Nephron progenitor cell (in vitro differentiated cells): ENCODE measurements around the gene PPDPF.

Experiments used
- DNase-seq: peaks from one replicate; pipeline ENCODE4 v3.0.0; 2021
- H3K27ac Mint-ChIP-seq: 2 replicates; pipeline ENCODE4 v1.8.0; 2021; ENCODE audit warnings: mild to moderate bottlenecking, moderate library complexity, mixed read lengths
- H3K27me3 Mint-ChIP-seq: 2 replicates; pipeline ENCODE4 v1.8.0; 2021; ENCODE audit warnings: mild to moderate bottlenecking, low read depth, mixed read lengths; ENCODE audit not compliant: poor library complexity
- H3K36me3 Mint-ChIP-seq: 2 replicates; pipeline ENCODE4 v1.8.0; 2021; ENCODE audit warnings: low read depth, mixed read lengths
- H3K4me1 Mint-ChIP-seq: 2 replicates; pipeline ENCODE4 v1.8.0; 2021; ENCODE audit warnings: mixed read lengths
- H3K4me3 Mint-ChIP-seq: 2 replicates; pipeline ENCODE4 v1.8.0; 2021; ENCODE audit warnings: mild to moderate bottlenecking, moderate library complexity, mixed read lengths
- H3K9me3 Mint-ChIP-seq: 2 replicates; pipeline ENCODE4 v1.8.0; 2021; ENCODE audit warnings: mild to moderate bottlenecking, moderate library complexity, mixed read lengths
- CTCF ChIP-seq: fragments of 200-600 bp; sonication (generic); IDR thresholded peaks from 2 replicates; pipeline ENCODE4 v1.5.0; 2021; ENCODE audit warnings: antibody characterized with exemption

Gene PPDPF

DNA sequence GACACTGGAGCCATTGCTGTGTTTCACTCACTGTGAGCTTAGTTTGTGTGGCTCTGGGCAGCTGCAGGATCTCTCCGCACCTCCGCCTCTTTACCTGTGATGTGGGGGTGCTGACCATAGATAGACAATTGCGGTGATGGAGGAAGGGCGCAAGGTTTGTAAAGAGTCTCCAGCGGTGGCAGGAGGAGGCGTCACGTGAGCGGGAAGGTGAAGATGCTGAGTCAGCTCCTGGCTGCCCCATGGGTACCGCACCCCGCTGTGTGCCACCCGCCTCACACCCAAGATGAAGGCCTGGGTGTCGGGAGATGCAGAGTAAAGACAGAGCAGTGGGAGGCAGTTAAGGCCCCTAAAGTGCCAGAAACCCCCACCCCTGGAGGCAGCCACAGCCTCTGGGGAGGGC lies 39.1 kb upstream of the PPDPF start:
- H3K4me1 Mint-ChIP-seq: peaks cover 9% of the 10 kb centered on the region
- peaks cover 56% of the 10 kb centered on the region for H3K27me3 Mint-ChIP-seq
- H3K9me3 Mint-ChIP-seq: peaks cover 4% of the 10 kb centered on the region

DNA sequence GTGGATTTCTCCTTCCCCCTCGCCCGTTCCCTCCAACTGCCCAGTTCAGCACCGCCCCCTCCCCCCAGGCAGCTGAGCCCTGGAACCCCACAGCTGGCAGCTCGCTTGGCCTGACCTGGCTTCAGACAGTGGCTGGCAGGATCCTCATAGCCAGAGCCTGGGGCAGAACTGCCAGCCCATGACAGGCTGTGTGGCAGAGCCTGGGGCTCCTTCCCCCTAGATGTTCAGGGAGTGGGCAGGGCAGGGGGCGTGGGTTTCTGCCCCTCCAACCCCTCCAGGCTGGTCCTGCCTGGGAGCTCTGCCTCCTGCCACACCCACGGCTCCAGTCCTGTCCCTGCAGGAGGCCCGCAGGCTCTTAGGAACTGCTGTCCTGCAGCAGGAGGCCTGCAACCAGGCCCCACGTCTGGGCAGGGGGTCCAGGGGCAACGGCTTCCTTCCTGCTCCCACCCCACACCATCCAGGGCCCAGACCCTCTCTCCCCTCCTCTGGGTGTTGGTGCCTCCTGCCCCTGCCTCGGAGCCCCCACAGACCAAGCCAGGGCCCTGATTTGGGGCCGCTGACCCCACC lies 38.5 kb upstream of the PPDPF start:
- DNase-seq: no peak
- Mint-ChIP-seq H3K4me1 (peaks cover 9% of the 10 kb centered on the region), H3K9me3 (peaks cover 4% of the 10 kb centered on the region), H3K27ac (no peak overlapping the region), H3K27me3 (peaks cover 56% of the 10 kb centered on the region), H3K4me3 (no peak overlapping the region), H3K36me3 (no peaks in the 10 kb centered on the region)
- TF ChIP-seq CTCF: no peak

More for the DNA sequence above, 39.1 kb upstream of the PPDPF start:
- no peaks in the 10 kb centered on the region for H3K36me3 Mint-ChIP-seq
- no peak for TF ChIP-seq CTCF
- no peak overlapping the region for H3K27ac Mint-ChIP-seq
- DNase-seq: no peak
- H3K4me3 Mint-ChIP-seq: no peak overlapping the region

- no peak for DNase-seq
- H3K36me3 Mint-ChIP-seq: no peaks in the 10 kb centered on the region
- TF ChIP-seq CTCF: no peak
Observed at GRCh38 chr20:63483834-63484233, 36.7 kb upstream of the PPDPF start.

DNA sequence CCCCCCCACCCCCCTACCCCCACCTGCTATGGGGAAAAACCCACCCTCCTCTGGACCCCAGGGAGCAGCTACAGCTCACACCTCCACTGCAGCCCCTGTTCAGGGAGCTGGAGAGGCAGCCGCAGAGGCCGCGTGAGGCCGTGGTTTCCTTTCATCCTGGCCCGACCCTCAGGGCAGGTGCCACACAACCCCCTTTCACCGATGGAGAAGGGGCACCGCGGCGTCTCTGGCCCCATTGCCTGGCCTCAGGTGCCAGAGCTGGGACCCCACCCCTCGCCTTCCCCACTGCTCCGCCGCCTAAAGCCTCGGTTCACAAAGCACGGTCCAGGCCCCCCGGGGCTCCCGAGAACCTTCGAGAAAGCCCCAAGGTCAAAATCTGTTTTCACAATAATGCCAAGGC lies 36.3 kb upstream of the PPDPF start:
- no peak for DNase-seq
- Mint-ChIP-seq H3K36me3 (no peaks in the 10 kb centered on the region), H3K27me3 (peaks cover 56% of the 10 kb centered on the region), H3K4me1 (peaks cover 9% of the 10 kb centered on the region), H3K27ac (no peak overlapping the region), H3K4me3 (no peak overlapping the region), H3K9me3 (peaks cover 4% of the 10 kb centered on the region)
- no peak for TF ChIP-seq CTCF

More at GRCh38 chr20:63483834-63484233, 36.7 kb upstream of the PPDPF start:
- Mint-ChIP-seq H3K4me1 (peaks cover 9% of the 10 kb centered on the region), H3K27ac (no peak overlapping the region), H3K9me3 (peaks cover 4% of the 10 kb centered on the region), H3K27me3 (peaks cover 54% of the 10 kb centered on the region), H3K4me3 (no peak overlapping the region)

- H3K4me1 Mint-ChIP-seq: peaks cover 9% of the 10 kb centered on the region
- no peaks in the 10 kb centered on the region for H3K36me3 Mint-ChIP-seq
- H3K27ac Mint-ChIP-seq: no peak overlapping the region
- no peak for DNase-seq
- TF ChIP-seq CTCF: no peak
- peaks cover 57% of the 10 kb centered on the region for H3K27me3 Mint-ChIP-seq
- H3K9me3 Mint-ChIP-seq: peaks cover 4% of the 10 kb centered on the region
- H3K4me3 Mint-ChIP-seq: no peak overlapping the region
Observed at GRCh38 chr20:63484651-63485403, 35.7 kb upstream of the PPDPF start.
